ENCODE results near the gene SULT2B1.

The SULT2B1 gene

DNA sequence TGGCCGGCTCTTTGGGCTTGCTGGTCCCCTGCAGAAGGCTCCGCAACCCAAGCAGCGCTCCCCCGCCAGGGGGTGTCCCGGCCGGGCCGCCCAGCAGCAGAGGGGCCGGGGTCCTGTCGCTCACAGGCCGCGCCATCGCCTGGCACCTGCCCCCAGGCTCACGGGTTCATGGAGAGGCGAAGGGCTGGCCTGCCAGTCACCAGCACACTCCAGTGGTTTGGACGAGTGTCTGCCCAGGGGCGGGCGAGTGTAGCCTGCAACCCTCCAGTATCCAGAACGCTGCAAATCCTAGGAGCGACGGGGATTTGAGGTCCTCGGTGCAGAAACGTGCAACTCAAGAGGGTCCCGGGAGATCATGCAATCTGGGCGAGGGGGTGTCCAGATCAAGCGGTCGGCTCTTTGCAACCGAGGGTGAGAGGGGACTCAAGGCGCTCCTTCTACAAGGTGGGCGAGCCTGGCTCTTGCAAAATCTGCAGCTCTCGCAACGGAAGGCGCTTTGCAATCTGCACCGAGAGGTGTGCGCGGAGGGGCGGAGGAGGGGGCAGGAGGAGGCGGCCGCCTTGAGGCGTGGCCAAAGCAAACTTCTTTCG is 85.0 kb downstream of the SULT2B1 start, which contains the start of gene DBP:
DBP (minus strand) TSS at position 521 of the 590 bp plus-strand sequence; CDS start at position 136, 385 bp downstream.
- DNase-seq (ENCODE audit: low read depth): no peak
- TF ChIP-seq, protein P1, sequence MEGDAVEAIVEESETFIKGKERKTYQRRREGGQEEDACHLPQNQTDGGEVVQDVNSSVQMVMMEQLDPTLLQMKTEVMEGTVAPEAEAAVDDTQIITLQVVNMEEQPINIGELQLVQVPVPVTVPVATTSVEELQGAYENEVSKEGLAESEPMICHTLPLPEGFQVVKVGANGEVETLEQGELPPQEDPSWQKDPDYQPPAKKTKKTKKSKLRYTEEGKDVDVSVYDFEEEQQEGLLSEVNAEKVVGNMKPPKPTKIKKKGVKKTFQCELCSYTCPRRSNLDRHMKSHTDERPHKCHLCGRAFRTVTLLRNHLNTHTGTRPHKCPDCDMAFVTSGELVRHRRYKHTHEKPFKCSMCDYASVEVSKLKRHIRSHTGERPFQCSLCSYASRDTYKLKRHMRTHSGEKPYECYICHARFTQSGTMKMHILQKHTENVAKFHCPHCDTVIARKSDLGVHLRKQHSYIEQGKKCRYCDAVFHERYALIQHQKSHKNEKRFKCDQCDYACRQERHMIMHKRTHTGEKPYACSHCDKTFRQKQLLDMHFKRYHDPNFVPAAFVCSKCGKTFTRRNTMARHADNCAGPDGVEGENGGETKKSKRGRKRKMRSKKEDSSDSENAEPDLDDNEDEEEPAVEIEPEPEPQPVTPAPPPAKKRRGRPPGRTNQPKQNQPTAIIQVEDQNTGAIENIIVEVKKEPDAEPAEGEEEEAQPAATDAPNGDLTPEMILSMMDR (IDR thresholded peaks at IDR 0.05; ENCODE audit: control insufficient read depth, insufficient read depth, low read depth, low read length, missing control alignments): peak; percentile 12
- peak within 1 kb of the TSS; percentile 63 for H3K4me3 ChIP-seq (ENCODE audit: control insufficient read depth, low read depth, low read length)

DNA sequence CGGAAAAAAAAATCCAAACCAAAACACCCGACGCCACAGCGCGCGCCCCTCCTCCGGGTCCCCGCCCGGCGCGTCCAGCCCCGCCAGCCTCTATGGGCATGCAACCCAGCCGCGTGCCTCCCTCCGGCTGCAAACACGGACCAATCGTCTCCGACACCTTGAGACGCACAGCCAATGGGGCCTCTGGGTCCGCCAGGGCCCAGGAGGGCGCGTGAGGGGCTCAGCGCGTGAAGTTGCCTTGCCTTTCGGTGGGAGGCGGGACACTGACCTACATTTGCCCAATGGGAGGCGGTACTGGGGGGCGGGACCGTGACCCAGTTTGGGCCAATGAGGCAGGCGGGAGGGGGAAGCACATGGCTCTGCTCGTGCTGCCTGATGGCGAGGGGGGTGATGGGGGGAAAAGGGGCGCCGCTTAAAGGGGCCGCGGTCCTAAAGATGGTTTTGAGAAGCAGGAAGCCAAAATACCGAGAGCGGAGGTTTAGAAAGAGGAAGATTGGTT is 85.5 kb downstream of the SULT2B1 start:
- DNase-seq (ENCODE audit: low read depth): peak; percentile 97
- TF ChIP-seq, protein P1 (IDR thresholded peaks at IDR 0.05; ENCODE audit: control insufficient read depth, insufficient read depth, low read depth, low read length, missing control alignments): no peak
- H3K4me3 ChIP-seq (ENCODE audit: control insufficient read depth, low read depth, low read length): peak overlapping the region; percentile 63

DNA sequence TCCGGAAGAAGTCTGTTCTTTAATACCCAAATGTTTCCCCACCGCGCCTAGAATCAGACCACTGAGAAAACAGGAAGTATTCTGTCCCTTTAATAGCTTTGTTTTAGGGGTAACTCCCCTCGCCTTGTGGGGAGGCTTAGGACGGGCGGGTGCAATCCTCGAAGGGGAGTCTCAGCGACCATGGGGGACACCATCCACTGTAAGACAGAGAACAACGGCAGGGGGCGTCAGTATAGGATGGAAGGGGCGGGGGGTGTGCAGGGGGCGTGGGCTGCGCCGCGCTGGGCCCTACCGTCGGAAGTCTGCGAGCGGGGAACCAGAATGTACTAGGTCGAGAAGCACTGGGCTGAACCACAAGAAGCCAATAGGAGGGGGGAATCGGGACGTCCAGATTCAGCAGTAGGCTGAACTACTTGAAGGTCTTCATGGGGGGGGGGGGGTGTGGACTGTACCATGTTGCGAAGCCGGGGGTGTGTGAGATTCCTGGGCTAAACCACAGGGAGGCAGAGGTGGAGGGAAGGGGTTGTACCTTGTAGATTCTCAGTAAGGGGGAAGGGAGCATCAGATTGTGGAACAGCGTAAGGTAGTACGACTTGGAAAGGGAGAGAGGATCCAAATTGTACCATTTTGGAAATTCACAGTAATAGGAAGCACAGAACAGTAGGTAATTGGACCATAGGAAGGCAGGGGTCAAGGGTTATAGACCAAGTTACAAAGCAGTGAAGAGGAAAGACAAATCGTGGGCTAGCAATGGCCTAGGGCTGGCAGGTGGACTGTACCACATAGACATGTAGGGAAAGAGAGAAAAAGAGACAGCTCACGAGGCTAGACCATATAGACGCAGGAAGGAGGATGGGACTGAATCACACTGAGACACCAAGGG is 86.2 kb downstream of the SULT2B1 start:
- TF ChIP-seq, protein P1 (IDR thresholded peaks at IDR 0.05; ENCODE audit: control insufficient read depth, insufficient read depth, low read depth, low read length, missing control alignments): no peak
- peak; percentile 94 for DNase-seq (ENCODE audit: low read depth)
- H3K4me3 ChIP-seq (ENCODE audit: control insufficient read depth, low read depth, low read length): peak overlapping the region; percentile 63

DNA sequence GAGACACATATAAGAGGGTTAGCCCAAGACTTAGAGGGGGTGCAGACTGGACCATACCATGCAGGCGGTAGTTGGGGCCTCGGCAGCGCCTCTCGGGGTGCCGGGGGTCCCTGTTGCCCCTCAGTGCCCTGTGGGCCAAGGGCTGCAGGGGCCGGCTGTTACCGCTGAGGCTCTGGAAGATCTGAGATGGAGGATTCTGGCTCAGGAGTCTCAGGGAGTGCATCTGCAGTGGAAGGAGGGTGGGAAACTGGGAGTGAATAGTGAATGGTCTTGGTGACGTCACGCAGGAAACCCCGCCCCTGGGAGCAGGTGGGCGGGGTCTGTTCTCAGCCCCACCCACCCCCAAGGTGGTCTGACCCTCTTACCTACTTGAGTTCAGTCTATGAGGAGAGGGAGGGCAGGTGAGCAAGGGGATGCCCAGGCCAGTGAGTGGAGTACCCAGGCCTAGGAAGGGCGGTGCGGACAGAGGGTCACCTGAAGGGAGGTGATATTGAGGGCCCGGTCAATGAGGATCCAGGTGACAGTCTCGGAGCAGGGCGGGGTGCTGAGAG is 86.9 kb downstream of the SULT2B1 start:
- no peak for DNase-seq (ENCODE audit: low read depth)
- TF ChIP-seq, protein P1 (IDR thresholded peaks at IDR 0.05; ENCODE audit: control insufficient read depth, insufficient read depth, low read depth, low read length, missing control alignments): no peak

DNA sequence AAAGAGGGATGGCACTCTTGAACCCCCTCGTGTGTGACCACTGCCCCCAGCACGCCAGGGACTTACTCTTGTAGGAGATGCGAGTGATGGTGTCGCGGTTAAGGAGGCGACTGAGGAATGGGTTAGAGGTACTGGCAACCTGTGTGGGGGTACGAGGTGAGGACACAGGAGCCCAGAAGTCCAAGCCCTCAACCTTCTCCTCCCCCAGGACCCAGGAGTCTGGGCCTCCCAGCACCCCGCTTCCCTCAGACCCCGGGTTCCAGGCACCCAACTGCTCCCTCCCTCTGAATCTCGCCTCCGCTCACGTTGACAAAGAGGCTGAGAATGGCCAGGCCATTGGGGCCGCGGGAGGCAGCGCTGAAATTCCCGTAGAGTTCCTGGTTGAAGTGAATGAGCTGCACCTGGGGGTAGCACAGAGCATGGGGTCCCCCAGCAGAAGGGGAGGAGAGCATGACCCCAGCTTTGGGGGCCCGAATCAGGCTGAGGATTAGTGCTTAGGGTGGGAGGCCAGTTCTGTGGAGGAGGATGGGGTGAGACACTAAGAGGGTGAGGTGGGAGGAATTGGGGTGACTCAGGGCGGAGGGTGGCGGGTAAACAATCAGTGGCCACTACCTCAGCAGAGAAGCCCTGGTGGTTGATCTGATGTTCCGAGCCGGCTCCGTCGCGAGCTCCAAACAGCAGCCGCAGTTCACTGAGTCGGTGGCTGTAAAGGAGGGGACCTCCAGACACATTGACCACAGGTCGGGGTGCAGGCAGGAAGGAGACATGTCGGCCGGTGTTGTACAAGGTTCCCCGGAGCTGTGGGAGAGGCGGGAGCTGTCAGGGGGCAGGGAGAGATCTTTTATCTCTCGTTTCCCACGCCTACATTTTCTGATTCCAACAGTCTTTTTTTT is 87.8 kb downstream of the SULT2B1 start:
- no peak overlapping the region for H3K4me3 ChIP-seq (ENCODE audit: control insufficient read depth, low read depth, low read length)
- TF ChIP-seq, protein P1 (IDR thresholded peaks at IDR 0.05; ENCODE audit: control insufficient read depth, insufficient read depth, low read depth, low read length, missing control alignments): no peak
- DNase-seq (ENCODE audit: low read depth): no peak

More for the DNA sequence above, 86.9 kb downstream of the SULT2B1 start:
- H3K4me3 ChIP-seq (ENCODE audit: control insufficient read depth, low read depth, low read length): no peak overlapping the region

DNA sequence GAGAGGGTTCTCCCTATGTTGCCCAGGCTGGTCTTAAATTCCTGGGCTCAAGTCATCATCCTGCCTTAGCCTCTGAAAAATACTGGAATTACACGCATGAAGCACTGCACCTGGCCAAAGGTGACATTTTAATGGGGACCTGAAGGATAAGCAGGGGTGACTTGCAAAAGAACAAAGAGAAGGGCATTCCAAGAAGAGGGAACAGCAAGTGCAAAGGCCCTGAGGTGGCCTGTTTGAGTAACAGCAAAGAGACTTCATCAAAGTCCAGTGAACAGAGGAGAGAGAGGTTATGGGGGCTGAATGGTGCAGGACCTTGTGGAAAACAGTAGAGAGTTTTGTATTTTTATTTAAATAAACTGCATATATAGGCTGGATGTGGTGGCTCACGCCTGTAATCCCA is 89.9 kb downstream of the SULT2B1 start:
- H3K4me3 ChIP-seq (ENCODE audit: control insufficient read depth, low read depth, low read length): no peak overlapping the region
- TF ChIP-seq, protein P1 (IDR thresholded peaks at IDR 0.05; ENCODE audit: control insufficient read depth, insufficient read depth, low read depth, low read length, missing control alignments): no peak
- no peak for DNase-seq (ENCODE audit: low read depth)

All from AG09309 (cell line).